ENCODE results near the gene ANTXR1. TPM values are rescaled to one million over a fixed set of nuclear protein-coding genes. Genes with fewer than 3 reads are reported as not detected.
A peak's percentile ranks its signal among the peaks of the same experiment; 100 is the strongest.

Gene ANTXR1
- total and polyA plus RNA-seq, 11 donors: 5.8 to 75.2 (median 23.3) TPM

DNA sequence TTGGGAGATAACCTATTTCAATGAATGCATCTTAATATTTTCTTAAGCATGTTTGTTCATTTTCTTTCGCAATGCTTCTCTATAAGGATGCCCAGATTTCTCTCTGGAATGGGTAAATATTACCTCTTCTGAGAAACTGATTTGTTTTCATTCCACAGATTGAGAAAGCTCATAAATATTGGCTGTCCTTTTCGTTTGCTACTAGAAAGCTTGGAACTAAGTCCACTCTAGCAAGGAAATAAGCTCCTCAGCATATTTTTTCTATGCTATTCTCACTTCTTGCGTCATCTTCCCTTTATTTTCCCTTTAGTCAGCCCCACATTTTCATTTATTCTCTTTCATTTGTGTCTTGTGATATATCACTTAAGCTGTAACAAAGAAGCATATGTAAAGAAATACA lies 76.3 kb downstream of the ANTXR1 start:
- intact Hi-C loops (cut with DNase I): loop anchor here in 1 of 10 donors (10.0 kb wide), 1 partner anchor 64 kb away; no protein-coding TSS in a partner anchor
- H3K27me3 ChIP-seq: no peaks in the 10 kb centered on the region
- peaks cover 0 to 29% (median 0%) of the 10 kb centered on the region in 9 donors for H3K36me3 ChIP-seq
- WGBS, 4 donors: 84 to 92% (median 88%) methylated on average over 3 of the region's 3 CpGs
- DNase-seq (no peak), ATAC-seq (peak in 1 of 4 donors; percentile 28)
- no peak overlapping the region for H3K4me3 ChIP-seq
- peaks cover 0 to 54% (median 0%) of the 10 kb centered on the region in 12 donors for H3K4me1 ChIP-seq
- no peaks in the 10 kb centered on the region for H3K9me3 ChIP-seq
- H3K27ac ChIP-seq: peak overlapping the region in 3 of 12 donors; percentile 20 to 91 (median 63)
- TF ChIP-seq, protein P1, sequence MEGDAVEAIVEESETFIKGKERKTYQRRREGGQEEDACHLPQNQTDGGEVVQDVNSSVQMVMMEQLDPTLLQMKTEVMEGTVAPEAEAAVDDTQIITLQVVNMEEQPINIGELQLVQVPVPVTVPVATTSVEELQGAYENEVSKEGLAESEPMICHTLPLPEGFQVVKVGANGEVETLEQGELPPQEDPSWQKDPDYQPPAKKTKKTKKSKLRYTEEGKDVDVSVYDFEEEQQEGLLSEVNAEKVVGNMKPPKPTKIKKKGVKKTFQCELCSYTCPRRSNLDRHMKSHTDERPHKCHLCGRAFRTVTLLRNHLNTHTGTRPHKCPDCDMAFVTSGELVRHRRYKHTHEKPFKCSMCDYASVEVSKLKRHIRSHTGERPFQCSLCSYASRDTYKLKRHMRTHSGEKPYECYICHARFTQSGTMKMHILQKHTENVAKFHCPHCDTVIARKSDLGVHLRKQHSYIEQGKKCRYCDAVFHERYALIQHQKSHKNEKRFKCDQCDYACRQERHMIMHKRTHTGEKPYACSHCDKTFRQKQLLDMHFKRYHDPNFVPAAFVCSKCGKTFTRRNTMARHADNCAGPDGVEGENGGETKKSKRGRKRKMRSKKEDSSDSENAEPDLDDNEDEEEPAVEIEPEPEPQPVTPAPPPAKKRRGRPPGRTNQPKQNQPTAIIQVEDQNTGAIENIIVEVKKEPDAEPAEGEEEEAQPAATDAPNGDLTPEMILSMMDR (IDR thresholded peaks at IDR 0.05): no peak
- no peak for TF ChIP-seq POLR2A (IDR thresholded peaks at IDR 0.05)

DNA sequence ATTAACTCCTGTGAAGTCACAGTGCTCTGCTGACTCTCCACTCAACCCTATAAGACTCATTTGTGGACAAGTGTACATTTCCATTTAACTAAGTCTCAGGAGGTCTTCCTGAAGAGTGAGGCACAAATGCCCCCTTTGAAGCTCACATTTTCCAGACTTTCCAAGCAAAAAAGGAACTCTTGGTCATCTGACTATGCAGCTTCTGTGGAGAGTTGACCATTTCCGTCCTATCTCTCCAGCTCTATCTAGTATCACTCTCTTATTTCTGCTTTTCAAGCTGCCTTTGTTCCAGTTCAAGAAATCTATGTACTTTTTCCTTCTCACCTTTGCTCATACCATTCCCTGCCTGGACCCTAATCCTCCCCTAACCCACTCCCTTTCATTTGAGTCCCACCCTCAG lies 77.0 kb downstream of the ANTXR1 start:
- Histone ChIP-seq H3K36me3 (peaks cover 0 to 29% (median 0%) of the 10 kb centered on the region in 9 donors), H3K27me3 (no peaks in the 10 kb centered on the region), H3K4me1 (peaks cover 0 to 58% (median 0%) of the 10 kb centered on the region in 12 donors), H3K4me3 (no peak overlapping the region), H3K9me3 (no peaks in the 10 kb centered on the region), H3K27ac (peak overlapping the region in 4 of 12 donors; percentile 35 to 91 (median 62))
- peak in 2 of 4 donors; percentile 15 to 53 for ATAC-seq
- intact Hi-C loops (cut with DNase I): loop anchor here in 1 of 10 donors (10.0 kb wide), 1 partner anchor 65 kb away; no protein-coding TSS in a partner anchor
- no peak for DNase-seq
- 81 to 93% (median 91%) methylated on average over 1 of the region's 1 CpG for WGBS, 4 donors
- no peak for TF ChIP-seq POLR2A (IDR thresholded peaks at IDR 0.05)
- TF ChIP-seq, protein P1 (IDR thresholded peaks at IDR 0.05): no peak

DNA sequence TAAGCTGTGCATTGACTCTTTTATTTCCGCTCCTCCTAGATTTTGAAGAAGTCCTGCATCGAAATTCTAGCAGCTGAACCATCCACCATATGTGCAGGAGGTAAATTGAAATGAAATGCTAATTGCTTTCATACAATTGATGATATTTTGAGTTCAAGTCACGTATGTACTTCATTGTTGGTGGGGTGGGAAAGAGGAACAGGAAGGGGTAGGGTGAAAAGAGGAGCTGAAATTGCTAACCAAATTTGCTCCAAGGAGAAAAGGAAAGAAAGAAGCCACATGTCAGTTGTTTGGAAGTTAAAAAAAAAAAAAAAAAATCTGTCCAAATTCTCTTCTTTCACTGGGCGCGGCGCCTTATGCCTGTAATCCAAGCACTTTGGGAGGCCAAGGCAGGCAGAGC lies 77.8 kb downstream of the ANTXR1 start:
- no peak for DNase-seq
- Histone ChIP-seq H3K9me3 (no peaks in the 10 kb centered on the region), H3K27me3 (no peaks in the 10 kb centered on the region), H3K36me3 (peaks cover 0 to 29% (median 0%) of the 10 kb centered on the region in 9 donors), H3K4me1 (peaks cover 0 to 63% (median 0%) of the 10 kb centered on the region in 12 donors), H3K27ac (peak overlapping the region in 2 of 12 donors; percentile 35 to 91), H3K4me3 (no peak overlapping the region)
- intact Hi-C loops (cut with DNase I): no loop called here
- ATAC-seq: no peak
- TF ChIP-seq POLR2A (IDR thresholded peaks at IDR 0.05): no peak
- TF ChIP-seq, protein P1 (IDR thresholded peaks at IDR 0.05): no peak
- 92 to 96% (median 94%) methylated on average over 6 of the region's 6 CpGs for WGBS, 4 donors

DNA sequence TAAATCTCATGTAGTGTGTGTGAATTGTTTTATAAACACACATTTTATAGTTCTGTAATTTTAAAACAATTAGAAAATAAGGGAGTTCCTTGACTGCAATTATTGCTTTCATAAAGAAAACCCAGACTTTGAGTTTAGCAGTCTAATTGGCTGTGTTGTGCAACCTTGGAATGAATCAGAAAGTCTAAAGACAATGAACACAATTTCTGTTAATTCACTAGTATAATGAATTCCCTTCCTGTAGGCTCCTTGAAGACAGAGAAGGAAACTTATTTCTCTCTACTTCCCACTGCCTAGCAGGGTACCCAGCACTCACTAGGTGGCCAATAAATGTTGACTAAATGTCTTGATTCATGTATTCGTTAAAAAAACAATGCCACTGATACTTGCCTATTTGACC lies 79.9 kb downstream of the ANTXR1 start:
- WGBS, 4 donors: 89 to 93% (median 90%) methylated on average over 1 of the region's 1 CpG
- no peak for ATAC-seq
- no peak for TF ChIP-seq POLR2A (IDR thresholded peaks at IDR 0.05)
- TF ChIP-seq, protein P1 (IDR thresholded peaks at IDR 0.05): no peak

More for the DNA sequence above, 79.9 kb downstream of the ANTXR1 start:
- intact Hi-C loops (cut with DNase I): no loop called here
- Histone ChIP-seq H3K4me1 (peaks cover 0 to 62% (median 6%) of the 10 kb centered on the region in 12 donors), H3K4me3 (no peak overlapping the region), H3K27ac (no peak overlapping the region), H3K27me3 (no peaks in the 10 kb centered on the region), H3K9me3 (no peaks in the 10 kb centered on the region), H3K36me3 (peaks cover 0 to 29% (median 0%) of the 10 kb centered on the region in 9 donors)
- DNase-seq: no peak
